Fibroblast of villous mesenchyme (primary cell): ENCODE measurements around the gene TNPO2. TPM values are rescaled to one million over a fixed set of nuclear protein-coding genes. Genes with fewer than 3 reads are reported as not detected.

Experiments used
- DNase-seq: peaks from one replicate; pipeline ENCODE4 v3.0.0-alpha.2; 2010; ENCODE audit warnings: low read depth
- H3K4me3 ChIP-seq: 2 replicates; pipeline ENCODE4 v1.5.1; 2011; ENCODE audit warnings: low read depth, mild to moderate bottlenecking, low read length
- total RNA-seq: library from RNA; depleted of rRNA; stranded (reverse); fragments of >200 nt; gene quantifications from 2 replicates; pipeline ENCODE4 v1.2.3, GENCODE V29; 2012
- TF ChIP-seq, protein P1 (sequence below): IDR thresholded peaks from 2 replicates; pipeline ENCODE4 v1.5.1; 2012; ENCODE audit warnings: low read depth, mild to moderate bottlenecking, low read length; ENCODE audit not compliant: insufficient read depth

TNPO2 gene
- total RNA-seq, 1 donor = 53.1 TPM

- DNase-seq = no peak
- no peak overlapping the region for H3K4me3 ChIP-seq
- TF ChIP-seq, protein P1, sequence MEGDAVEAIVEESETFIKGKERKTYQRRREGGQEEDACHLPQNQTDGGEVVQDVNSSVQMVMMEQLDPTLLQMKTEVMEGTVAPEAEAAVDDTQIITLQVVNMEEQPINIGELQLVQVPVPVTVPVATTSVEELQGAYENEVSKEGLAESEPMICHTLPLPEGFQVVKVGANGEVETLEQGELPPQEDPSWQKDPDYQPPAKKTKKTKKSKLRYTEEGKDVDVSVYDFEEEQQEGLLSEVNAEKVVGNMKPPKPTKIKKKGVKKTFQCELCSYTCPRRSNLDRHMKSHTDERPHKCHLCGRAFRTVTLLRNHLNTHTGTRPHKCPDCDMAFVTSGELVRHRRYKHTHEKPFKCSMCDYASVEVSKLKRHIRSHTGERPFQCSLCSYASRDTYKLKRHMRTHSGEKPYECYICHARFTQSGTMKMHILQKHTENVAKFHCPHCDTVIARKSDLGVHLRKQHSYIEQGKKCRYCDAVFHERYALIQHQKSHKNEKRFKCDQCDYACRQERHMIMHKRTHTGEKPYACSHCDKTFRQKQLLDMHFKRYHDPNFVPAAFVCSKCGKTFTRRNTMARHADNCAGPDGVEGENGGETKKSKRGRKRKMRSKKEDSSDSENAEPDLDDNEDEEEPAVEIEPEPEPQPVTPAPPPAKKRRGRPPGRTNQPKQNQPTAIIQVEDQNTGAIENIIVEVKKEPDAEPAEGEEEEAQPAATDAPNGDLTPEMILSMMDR = no peak
Measured at GRCh38 chr19:12675940-12676339, 47.8 kb downstream of the TNPO2 start.

DNA sequence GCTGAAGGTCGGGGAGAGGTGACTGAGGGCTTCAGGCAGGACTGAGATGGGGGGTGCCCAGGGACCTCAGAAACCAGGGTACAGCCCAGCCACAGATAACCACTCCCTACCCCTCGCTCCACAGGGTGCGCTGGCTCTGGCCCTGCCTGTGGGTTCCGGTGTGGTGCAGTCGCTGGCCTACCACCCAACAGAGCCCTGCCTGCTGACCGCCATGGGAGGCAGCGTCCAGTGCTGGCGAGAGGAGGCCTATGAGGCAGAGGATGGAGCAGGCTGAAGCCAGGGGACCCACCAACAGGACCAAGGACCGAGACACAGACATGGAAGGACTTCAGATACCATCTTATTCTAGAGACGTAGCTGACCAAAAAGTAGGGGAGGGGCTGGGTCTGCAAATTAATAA, 48.3 kb downstream of the TNPO2 start:
- no peak for DNase-seq
- TF ChIP-seq, protein P1 = no peak
- no peak overlapping the region for H3K4me3 ChIP-seq

GRCh38 chr19:12672744-12673143, 51.0 kb downstream of the TNPO2 start:
- no peak for DNase-seq
- TF ChIP-seq, protein P1 = no peak

GRCh38 chr19:12670159-12670928, 53.4 kb downstream of the TNPO2 start:
- TF ChIP-seq, protein P1 = no peak
- DNase-seq = no peak
- peak overlapping the region; percentile 89 for H3K4me3 ChIP-seq

More at GRCh38 chr19:12672744-12673143, 51.0 kb downstream of the TNPO2 start:
- H3K4me3 ChIP-seq = no peak overlapping the region

- peak overlapping the region; percentile 89 for H3K4me3 ChIP-seq
- TF ChIP-seq, protein P1 = peak; percentile 7
- DNase-seq = peak; percentile 91
Measured at GRCh38 chr19:12669270-12670158, 54.2 kb downstream of the TNPO2 start.

DNA sequence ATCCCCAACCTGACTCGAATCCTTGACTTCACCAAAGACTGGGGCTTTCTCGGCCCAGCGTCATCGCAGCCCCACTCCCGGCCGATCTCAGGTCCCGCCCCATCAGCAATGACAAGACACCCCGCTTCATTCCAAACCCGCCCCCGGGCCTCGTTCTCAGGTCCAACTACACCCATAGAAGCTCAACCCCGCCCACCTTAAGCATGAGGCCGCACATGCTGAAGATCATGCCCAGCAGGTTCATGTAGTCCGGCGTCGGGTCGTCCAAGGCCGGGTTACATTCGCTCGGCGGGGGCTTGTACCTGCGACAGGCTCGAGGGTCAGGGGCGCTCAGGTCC, 54.8 kb downstream of the TNPO2 start:
- TF ChIP-seq, protein P1 = no peak
- peak overlapping the region; percentile 89 for H3K4me3 ChIP-seq
- DNase-seq = peak; percentile 68
